ENCODE data around the gene TNFSF15. TPM values are rescaled to one million over a fixed set of nuclear protein-coding genes. Genes with fewer than 3 reads are reported as not detected.
A peak's percentile ranks its signal among the peaks of the same experiment; 100 is the strongest.

TNFSF15 gene
- total RNA-seq: 0.59 TPM

DNA sequence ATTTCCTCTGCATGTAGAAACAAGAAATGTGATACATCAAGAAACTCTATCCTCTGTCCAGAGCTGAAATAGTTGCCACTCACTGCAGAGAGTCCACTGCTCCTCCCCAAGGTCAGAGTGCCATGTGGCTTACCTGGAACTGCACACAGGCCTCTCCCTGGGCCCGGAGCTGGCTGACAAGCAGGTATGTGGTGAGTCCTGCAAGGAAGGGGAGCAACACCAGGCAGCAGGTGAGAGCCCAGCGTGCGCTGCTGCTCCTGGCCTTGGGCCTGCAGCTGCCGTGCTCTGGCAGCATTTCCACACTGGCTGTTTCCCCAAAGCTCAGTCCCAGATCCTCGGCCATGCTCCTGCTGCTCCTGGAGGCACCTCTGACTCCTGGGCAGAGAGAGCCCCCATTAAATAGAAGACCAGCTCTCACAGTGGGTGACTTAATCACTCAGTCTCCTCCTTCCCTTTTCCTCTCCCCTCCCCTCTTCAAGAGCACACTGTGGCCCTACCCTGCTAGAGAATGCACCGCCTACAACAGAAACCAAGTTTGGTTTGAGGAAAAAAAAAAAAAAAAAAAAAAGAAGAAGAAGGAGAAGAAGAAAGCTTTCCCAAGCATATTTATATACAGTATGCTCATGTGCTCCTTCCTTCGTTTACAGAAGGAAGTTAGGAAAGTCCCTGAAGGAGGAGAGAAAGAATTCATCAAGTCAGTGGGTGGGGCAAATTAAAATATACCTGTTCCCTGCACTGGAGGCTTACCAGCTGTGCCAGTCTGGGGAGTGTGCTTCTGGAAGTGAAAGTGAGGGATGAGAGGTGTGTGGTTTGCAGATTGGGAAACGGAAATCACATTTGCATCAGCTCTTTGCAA lies at the start of gene TNFSF15:
Gene TNFSF15, minus strand, starts transcription at position 370 of the 856 bp plus-strand sequence. Its CDS starts 27 bp downstream, at position 343.
- no peak for DNase-seq

DNA sequence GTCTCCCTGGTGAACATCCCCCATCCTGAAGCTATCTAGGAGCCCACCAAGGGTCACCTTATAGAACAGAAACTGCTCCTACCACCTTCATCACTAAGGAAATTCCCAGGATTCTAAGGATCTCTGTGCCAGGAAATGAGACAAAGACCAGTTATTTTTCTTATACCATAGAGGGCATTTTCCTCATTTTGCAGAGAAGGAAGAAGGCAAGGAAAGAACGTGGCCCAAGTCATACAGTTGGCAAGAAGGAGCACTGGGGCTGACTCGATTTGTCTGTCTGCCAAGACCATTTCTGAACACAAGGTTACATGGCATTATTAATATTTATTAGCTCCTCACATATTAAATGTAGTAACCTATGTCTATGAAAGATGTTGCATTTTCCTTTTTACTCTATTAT lies 49.6 kb upstream of the TNFSF15 start:
- DNase-seq: no peak

DNA sequence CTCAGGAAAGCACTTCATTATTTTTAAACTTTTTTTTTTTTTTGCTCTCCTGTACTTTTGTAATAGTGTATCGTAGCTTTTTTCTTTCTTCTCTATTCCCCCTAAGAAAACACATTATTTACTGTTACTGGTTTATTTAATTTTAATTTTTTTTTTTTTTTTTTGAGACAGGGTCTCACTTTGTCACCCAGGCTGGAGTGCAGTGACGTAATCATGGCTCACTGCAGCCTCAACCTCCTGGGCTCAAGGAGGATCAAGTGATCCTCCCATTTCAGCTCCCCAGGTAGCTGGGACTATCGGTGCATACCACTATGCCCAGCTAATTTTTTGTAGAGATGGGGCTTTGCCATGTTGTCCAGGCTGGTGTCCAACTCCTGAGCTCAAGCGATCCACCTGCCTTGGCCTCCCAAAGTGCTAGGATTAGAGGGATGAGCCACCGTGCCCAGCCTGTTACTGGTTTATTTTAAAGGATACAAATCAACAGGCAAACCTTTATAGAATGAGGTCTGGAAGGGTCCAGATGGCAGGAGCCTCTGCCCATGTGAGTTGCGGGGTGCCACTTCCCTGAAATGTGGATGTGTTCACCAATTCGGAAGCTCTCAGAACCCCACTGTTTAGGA lies 49.0 kb upstream of the TNFSF15 start:
- DNase-seq: no peak

DNA sequence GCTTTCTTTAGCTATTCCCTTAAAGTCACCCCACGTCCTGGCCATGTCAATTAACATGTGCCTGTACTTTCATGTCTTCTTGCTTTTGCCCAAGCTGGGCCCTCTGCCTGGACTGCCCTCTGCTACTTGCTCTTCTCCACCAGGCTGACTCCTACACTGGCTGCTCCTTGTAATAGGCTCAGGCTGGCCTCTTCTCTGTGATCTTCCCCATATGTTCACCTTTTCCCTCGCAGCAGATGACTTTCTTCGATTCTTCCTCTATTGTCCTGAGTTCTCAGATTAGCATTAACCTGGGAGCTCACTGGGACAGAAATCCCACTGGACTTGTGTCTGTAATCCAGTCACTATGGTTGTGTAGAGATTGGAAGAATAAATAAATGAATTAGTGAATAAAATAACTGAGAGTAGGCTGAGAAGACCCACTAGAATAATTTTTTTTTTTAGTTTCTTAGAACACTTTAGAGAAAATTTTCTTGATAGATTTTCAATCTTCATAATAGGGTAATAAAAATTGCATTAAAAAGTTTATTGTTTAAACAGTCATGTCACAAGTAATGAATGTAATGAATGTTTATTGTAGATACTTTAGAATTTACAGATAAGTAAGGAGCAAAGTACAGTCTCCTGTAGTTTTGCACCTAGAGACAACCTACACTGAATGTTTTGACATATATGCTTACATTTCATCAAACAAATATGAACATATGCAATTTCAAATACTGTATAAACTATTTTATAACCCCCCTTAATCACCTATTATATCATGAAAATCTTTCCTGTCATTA lies 47.4 kb upstream of the TNFSF15 start:
- DNase-seq: no peak

DNA sequence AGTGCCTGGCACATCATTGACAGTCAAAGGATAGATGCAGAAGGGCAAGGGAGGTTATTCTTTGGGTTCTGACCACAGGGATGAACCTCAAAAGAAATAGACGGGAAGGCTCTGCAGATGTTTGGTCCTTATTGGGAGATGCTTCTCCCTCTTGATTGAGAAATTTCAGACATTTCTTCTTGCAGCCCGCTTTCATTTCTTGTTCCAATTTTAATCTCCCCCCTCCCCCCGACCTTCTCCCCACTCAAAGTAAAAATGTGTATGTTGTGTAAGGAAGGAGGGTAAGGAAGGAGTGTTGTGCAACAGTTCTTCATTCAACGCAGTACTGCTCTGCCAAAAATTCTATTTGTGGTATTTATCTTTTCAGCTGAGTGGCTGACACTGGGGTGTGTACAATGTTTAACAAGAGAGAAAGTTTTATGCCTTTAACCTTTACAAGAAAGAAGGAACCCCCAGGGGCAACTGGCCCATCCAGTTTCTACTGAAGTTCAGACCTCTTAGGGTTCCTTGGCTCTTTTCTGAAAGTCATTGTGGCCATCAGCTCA lies 46.3 kb upstream of the TNFSF15 start:
- DNase-seq: peak; percentile 73

DNA sequence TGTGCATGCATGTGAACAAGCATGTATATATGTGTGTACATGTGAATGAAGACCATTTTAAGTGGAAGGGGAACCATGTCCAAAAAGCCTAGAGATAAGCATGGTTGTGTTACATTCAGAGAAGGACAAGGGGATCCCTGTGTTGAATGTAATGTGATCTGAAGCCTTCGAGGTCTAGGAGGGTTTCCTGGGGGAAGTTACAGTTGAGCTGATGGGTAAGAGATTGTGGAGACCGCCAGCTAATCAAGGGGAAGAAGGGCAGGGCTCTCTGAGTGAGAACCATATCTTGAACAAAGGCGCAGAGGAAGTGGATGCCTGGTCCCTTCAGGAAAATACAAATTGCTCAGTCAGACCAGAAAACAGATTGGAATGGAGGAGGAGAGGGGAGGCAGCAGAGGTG lies 45.5 kb upstream of the TNFSF15 start:
- no peak for DNase-seq

DNA sequence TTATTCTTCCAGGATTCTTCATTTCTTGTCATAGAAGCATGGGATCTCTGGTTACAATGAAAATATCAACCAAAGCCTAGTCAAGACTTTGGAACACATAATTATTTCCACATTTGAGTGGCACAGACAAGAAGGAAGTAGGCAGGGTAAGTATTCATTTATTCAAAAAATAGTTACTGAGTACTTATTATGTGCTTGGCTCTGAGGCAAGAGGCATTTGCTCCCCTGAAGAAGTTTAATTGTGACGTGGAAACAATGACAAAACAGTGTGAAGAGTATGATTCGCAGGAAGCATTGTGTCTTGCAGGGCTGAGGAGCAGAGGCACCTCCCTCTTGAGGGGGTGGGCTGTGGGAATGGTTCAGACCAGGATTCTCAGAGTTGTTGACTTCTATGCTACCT lies 45.0 kb upstream of the TNFSF15 start:
- DNase-seq: peak; percentile 14

DNA sequence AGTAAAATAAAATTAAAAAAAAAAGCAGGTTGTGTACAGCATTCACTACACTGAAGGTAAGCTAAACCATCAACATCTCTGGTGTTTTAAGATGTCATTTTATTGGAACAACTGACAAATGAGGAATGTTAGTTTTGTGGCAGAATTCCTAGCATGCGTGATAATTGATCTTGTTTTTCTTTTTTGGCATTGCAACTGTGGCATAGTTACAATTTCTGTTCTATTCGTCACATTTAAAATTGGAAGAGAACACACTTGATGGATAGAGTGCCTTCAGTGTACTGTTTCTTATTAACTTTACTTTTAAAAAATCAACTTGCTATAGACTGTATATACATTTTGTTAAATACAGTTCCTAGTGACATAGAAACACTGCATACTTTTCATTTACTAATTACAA lies 43.6 kb upstream of the TNFSF15 start:
- DNase-seq: peak; percentile 81

DNA sequence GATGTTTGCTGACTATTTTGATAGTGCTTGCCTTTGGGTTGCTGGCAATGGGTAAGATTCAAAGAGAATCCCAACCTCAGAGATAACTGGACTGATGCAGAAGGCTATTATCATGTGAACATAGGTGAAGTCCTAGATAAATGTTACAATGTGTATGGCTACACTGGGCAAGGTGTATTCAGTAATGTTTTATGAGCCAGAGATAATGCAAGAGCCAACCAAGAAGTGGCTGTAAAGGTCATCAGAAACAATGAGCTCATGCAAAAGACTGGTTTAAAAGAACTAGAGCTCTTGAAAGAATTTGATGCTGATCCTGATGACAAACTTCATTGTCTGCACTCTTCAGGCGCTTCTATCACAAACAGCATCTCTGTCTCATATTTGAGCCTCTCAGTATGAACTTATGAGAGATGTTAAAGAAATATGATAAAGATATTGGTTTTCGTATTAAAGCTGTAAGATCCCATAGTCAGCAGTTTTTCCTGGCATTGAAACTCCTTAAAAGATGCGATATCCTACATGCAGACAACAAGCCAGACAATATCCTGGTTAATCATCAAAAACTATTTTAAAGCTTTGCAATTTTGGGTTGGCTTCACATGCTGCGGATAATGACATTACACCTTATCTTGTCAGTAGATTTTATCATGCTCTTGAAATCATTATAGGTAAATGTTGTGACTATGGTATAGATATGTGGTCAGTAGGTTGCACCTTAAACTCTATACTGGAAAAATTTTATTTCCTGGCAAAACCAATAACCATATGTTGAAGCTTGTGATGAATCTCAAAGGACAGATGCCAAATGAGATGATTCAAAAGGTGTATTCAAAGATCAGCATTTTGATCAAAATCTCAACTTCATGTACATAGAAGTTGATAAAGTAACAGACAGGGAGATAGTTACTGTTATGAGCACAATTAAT lies 41.9 kb upstream of the TNFSF15 start:
- no peak for DNase-seq

DNA sequence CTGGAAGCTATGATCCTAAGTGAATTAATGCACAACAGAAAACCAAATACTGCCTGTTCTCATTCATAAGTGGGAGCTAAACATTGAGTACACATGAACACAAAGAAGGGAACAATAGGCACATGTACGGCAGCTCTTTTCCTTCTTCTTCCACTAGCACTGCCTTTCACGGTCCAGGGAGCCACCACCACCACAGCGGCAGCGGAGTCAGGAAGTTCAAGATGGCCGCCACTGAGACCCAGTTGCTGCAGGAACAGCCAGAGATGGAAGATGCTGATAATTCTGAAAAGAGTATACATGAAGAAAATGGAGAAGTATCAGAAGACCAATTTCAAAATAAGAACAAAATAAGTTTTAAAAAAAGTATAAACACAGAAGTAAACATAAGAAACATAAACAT lies 39.5 kb upstream of the TNFSF15 start:
- DNase-seq: no peak

DNA sequence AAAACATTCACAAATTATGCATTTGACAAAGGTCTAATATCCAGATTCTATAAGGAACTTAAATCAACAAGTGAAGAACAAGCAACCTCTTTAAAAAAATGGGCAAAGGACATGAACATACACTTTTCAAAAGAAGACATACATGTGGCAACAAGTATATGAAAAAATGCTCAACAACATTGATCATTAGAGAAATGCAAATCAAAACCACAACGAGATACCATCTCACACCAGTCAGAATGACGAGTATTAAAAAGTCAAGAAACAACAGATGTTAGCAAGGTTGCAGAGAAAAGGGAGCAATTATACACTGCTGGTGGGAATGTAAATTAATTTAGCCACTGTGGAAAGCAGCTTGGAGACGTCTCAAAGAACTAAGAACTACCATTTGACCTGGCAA lies 38.9 kb upstream of the TNFSF15 start:
- no peak for DNase-seq

DNA sequence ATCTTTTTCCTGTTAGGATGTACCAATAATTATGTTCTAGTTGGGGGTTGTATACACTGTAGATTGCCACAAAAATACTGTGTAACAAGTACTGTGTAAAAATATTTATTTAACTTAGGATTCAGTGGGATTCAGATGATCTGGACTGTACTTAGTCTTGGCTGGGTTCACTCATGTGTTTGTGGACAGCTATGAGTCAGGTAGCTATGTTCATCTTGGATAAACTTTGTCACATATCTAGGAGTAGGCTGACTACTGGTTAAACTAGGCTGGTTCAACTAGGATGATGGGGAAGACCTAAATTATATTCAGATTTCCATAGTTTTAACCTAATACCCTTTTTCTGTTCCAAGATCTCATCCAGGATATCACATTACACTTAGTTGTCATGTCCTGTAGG lies 32.1 kb upstream of the TNFSF15 start:
- DNase-seq: no peak

DNA sequence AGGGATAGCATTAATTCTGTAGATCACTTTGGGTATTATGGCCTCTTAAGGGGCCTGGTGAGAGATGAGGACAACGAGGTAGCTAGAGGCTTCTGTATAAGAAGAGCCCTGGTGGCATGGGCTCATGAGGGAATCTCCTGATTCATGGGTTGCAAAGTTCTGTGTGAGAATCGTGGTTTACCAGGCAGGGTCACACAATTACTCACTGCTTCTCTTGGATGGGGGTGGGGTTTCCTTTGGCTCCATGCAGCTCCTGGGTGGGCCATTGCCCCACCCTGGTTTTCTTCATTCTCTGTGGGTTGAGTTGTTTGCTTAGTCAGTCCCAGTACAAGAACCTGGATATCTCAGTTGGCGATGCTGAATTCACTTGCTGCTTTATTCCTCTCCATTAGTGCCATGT lies 30.9 kb upstream of the TNFSF15 start:
- no peak for DNase-seq

DNA sequence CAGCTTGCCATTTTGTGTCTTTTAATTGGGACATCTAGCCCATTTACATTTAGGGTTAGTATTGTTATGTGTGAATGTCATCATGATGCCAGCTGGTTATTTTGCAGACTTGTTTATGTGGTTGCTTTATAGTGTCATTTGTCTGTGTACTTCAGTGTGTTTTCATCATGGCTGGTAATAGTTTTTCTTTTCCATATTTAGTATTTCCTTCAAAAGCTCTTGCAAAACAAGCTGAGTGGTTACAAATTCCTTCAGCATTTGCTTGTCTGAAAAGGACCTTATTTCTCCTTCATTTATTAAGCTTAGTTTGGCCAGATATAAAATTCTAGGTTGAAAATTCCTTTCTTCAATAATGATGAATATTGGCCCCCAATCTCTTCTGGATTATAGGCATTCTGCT lies 28.5 kb upstream of the TNFSF15 start:
- DNase-seq: no peak

DNA sequence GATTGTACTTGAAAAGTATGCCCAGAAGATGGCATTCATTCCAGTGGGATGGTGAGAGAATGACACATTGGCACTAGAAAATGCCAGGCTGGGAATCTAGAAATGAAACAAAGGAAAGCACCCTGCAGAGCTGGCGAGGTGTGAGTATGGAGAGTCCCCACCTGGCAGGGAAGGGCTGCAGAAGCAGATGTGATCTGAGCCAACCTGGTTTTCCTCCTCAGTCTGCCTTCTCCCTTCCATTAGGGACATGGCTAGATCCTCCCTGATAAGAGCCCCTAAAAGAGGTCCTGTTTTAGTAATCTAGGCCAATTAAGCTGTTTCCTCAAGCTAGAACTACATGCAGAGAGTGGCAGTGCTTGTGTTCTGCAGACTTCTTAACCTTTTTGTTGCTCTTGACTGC lies 24.7 kb upstream of the TNFSF15 start:
- no peak for DNase-seq

DNA sequence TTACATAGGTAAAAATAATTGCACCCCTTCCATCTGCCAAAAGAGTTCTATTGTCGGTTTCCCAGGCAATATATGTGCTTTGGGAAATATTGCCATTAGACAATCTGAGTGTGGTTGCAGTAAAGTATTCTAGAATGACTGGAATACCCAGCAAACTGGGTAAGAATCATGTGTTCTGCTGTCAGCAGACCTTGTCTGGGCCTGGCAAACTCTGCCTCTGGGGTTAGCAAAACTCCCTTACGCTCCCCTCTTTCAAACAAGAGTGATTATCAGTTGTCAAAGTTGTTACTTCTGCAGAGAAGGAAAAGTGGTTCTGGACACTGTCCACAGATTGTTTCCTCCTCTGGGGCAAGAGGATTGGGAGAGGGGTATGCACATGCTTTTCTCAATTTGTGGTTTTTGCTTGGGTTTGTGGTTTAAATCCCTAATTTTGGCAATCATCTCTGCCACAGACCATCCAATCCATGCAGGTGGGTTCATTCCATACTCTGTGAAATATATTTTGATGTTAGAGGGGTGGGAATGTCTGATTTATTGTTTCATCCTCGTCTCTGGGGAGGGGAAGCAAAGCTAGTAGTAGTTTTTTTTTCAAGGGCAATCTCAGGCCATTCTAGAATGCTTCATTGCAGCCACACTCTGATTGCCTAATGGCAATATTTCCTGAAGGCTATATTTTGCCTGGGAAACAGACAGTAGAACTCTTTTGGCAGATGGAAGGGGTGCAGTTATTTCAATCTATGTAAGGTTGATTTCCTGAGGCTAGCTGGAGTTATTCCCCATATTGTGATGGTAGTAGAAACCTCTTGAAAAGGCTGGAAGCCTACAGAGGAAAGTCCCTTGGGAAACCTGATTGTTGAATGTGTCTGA lies 24.0 kb upstream of the TNFSF15 start:
- DNase-seq: no peak

DNA sequence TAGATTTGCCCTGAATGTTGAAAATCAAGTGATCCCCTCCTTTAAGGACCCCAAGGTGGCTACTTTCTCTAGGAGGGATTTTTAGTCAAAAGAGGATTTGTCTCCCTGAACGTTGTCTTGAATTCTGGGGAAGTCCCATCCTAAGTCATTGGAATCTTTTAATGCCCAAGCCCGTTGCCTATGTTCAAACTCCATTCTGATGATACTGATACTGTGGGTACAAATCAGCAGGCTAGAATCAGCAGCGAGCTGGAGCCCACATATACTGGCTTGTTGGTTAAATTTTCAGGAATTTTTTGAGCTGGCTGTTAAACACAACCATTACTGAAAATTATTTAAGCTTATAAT lies 22.4 kb upstream of the TNFSF15 start:
- DNase-seq: no peak

DNA sequence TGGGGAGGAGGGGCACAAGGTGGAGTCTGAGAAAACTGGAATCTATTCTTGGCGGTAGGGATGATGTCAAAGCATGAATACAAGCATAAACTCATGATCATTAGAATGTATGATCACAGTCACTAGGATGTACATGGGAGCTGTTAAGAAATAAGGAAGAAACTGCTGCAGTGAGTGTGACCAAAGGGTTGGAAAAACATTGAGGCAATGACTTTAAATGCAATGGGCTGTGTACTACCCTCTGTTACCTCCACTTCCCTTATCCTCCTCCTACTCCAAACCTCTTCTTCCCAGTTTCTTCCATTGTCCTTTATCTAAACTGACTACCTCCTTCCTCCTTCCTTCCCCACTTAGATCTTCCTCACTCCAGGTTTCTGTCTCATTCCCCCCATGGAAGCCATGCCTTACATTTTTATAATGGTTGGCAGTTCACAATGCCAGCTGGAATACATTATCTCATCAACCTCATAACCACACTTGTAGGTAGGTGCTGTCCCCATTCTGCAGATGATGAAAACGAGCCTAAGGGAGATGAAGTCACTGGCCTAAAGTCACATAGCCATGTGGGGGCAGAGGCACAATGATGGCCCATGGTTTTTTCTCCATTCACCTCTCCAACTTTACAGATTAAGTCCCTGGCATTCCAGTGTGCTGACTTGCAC lies 21.9 kb upstream of the TNFSF15 start:
- DNase-seq: no peak

DNA sequence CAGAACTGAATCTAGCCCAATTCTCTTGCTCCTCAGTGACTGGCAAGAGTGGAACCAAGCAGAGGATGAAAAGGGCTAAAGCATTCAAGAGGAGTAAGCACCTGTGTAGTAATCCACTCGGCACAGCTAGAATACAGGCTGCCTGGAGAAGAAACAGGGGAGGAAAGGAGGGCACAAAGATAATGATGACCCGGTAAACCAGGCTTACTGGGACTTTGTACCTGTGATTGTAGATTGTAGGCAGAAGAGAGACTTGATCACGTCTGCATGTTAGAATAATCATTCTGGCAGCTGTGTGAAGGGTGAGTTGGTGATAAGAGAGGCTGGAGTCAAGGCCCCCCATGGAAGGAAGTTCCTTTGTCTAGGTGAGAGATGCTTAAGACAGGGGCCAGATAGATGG lies 20.6 kb upstream of the TNFSF15 start:
- DNase-seq: no peak

DNA sequence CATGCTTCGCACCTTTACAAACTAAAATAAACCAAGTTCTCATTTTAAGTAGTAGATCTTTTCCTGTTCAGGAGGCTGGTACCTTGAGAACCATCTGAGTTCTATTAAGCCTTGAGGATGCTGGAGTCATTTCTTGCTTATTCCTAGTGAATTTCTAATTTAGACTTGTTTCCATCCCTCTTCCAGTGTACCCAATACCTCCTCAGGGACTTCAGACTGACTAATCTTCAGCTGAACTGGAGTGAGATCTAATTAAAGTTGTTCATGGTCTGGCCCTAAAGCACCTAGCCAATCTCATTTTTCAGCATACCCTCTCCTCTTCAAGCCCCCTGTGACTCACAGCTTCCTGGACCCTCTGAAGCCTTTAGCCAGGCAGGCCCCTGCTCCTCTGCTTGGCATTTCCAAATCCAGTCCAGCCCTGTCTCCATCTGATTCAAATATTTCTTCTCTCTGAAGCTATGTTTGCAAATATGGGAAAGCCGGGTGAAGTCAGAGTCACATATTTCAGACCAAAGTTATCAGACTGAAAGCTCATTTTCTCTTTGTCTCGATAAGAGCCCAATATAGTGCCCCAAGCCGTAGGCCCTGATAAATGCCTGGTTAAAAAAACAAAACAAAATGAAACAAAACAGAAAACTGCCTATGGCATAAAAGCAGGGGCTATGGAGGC lies 19.4 kb upstream of the TNFSF15 start:
- no peak for DNase-seq

Measured in skin of body (tissue), 2 donors.